WTC11 (cell line): ENCODE results near the gene C9orf153.

ENCODE experiments used
- ELF4 ChIP-seq: sonication (generic); formaldehyde crosslinking; IDR thresholded peaks from 2 replicates; pipeline ENCODE4 v1.8.1; 2022; ENCODE audit warnings: low read depth, mild to moderate bottlenecking, moderate library complexity, missing genetic modification reagents
- STAT6 ChIP-seq: sonication (generic); formaldehyde crosslinking; conservative IDR thresholded peaks from 2 replicates; pipeline ENCODE4 v1.8.1; 2023; ENCODE audit warnings: mild to moderate bottlenecking, low read depth, missing genetic modification reagents, moderate library complexity
- TF ChIP-seq, protein P1 (sequence below): fragments of 200-600 bp; IDR thresholded peaks from 2 replicates; pipeline ENCODE4 v1.8.0; 2022; ENCODE audit warnings: antibody characterized with exemption

- TF ChIP-seq, protein P1, sequence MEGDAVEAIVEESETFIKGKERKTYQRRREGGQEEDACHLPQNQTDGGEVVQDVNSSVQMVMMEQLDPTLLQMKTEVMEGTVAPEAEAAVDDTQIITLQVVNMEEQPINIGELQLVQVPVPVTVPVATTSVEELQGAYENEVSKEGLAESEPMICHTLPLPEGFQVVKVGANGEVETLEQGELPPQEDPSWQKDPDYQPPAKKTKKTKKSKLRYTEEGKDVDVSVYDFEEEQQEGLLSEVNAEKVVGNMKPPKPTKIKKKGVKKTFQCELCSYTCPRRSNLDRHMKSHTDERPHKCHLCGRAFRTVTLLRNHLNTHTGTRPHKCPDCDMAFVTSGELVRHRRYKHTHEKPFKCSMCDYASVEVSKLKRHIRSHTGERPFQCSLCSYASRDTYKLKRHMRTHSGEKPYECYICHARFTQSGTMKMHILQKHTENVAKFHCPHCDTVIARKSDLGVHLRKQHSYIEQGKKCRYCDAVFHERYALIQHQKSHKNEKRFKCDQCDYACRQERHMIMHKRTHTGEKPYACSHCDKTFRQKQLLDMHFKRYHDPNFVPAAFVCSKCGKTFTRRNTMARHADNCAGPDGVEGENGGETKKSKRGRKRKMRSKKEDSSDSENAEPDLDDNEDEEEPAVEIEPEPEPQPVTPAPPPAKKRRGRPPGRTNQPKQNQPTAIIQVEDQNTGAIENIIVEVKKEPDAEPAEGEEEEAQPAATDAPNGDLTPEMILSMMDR, result no peak
- TF ChIP-seq ELF4 (CRISPR knock-in tag), result no peak
- no peak for TF ChIP-seq STAT6 (CRISPR knock-in tag)
Measured at GRCh38 chr9:86175223-86175622, 84.2 kb downstream of the C9orf153 start.
